H1 (cell line): ENCODE measurements around the gene SPATS2. TPM values are rescaled to one million over a fixed set of nuclear protein-coding genes. Genes with fewer than 3 reads are reported as not detected.

Experiments used
- CTCF ChIA-PET: fragments of 300-600 bp; sonication (Branson Sonifier 250); formaldehyde crosslinking; loops from one replicate; lab custom pipeline; 2021; ENCODE audit not compliant: partially characterized antibody; lab: Charles Lee
- POLR2A ChIA-PET: fragments of 300-600 bp; sonication (Branson Sonifier 250); formaldehyde crosslinking; loops from one replicate; lab custom pipeline; 2021; ENCODE audit warnings: inconsistent platforms; ENCODE audit not compliant: partially characterized antibody; lab: Charles Lee
- DNase-seq, 2 experiments: peaks; one replicate each; pipeline versions ENCODE4 v3.0.0 to v3.0.0-alpha.2; 2010 to 2022; ENCODE audit warnings: low spot score in 2 of 2, low read depth in 1 of 2, mixed read lengths in 1 of 2
- FAIRE-seq: peaks from 2 replicates; lab custom pipeline; 2011; peaks lifted over from hg19 to GRCh38; lab: Jason Lieb, UNC
- H2AFZ ChIP-seq: 2 replicates; pipeline ENCODE4 v1.8.1; 2012; ENCODE audit warnings: low read length, inconsistent platforms
- H2AK5ac ChIP-seq: 2 replicates; pipeline ENCODE4 v1.6.1; 2013; ENCODE audit warnings: low read depth, low read length
- H2BK120ac ChIP-seq: replicated peaks from 2 replicates; pipeline ENCODE3; 2013; ENCODE audit warnings: low read depth, low read length, inconsistent platforms
- H2BK12ac ChIP-seq: 2 replicates; pipeline ENCODE4 v1.6.1; 2013; ENCODE audit warnings: low read depth, low read length
- H2BK15ac ChIP-seq: 2 replicates; pipeline ENCODE4 v1.6.1; 2013; ENCODE audit warnings: low read length
- H2BK20ac ChIP-seq: 2 replicates; pipeline ENCODE4 v1.6.1; 2013; ENCODE audit warnings: low read length
- H2BK5ac ChIP-seq: 2 replicates; pipeline ENCODE4 v1.6.1; 2013; ENCODE audit warnings: low read depth, low read length
- H3K14ac ChIP-seq: 2 replicates; pipeline ENCODE4 v1.6.1; 2013; ENCODE audit warnings: inconsistent platforms; ENCODE audit not compliant: insufficient read length
- H3K18ac ChIP-seq: 2 replicates; pipeline ENCODE4 v1.6.1; 2013; ENCODE audit warnings: low read length; ENCODE audit errors: extremely low read depth
- H3K23ac ChIP-seq: 2 replicates; pipeline ENCODE4 v1.6.1; 2013; ENCODE audit warnings: inconsistent platforms; ENCODE audit not compliant: insufficient read length
- H3K23me2 ChIP-seq: 2 replicates; pipeline ENCODE4 v1.6.1; 2013; ENCODE audit warnings: low read depth, low read length
- H3K27ac ChIP-seq: 2 replicates; pipeline ENCODE4 v1.6.1; 2011; ENCODE audit warnings: low read depth, low read length, inconsistent platforms
- H3K27me3 ChIP-seq, 4 experiments: replicated peaks in 1 of 4; 1 replicate in 1 of 4; 2 replicates in 3 of 4; pipeline versions ENCODE4 v1.6.1 to v1.8.1; 2011 to 2013; ENCODE audit warnings: low read length in 3 of 4, mild to moderate bottlenecking in 3 of 4, inconsistent platforms in 2 of 4, mixed read lengths in 2 of 4, moderate library complexity in 1 of 4; ENCODE audit not compliant: control insufficient read depth in 3 of 4, insufficient read depth in 3 of 4; ENCODE audit errors: extremely low read depth in 1 of 4
- H3K36me3 ChIP-seq, 4 experiments: 2 replicates each; pipeline versions ENCODE4 v1.6.1 to v1.8.1; 2011 to 2013; ENCODE audit warnings: mild to moderate bottlenecking in 4 of 4, low read length in 3 of 4, moderate library complexity in 2 of 4, control low read depth in 1 of 4, inconsistent platforms in 1 of 4; ENCODE audit not compliant: insufficient read depth in 4 of 4, control insufficient read depth in 2 of 4
- H3K4ac ChIP-seq: replicated peaks from 2 replicates; pipeline ENCODE3; 2013; ENCODE audit warnings: low read length, low read depth, mixed read lengths, inconsistent platforms; ENCODE audit not compliant: insufficient read length
- H3K4me1 ChIP-seq, 4 experiments: replicated peaks in 1 of 4; 1 replicate in 1 of 4; 2 replicates in 3 of 4; pipeline versions ENCODE4 v1.6.1 to v1.8.1; 2011 to 2013; ENCODE audit warnings: low read length in 3 of 4, inconsistent platforms in 2 of 4, mixed read lengths in 1 of 4; ENCODE audit not compliant: insufficient read depth in 4 of 4, control insufficient read depth in 3 of 4
- H3K4me2 ChIP-seq, 2 experiments: 2 replicates each; pipeline versions ENCODE4 v1.6.1 to v1.8.1; 2011 to 2013; ENCODE audit warnings: low read depth in 2 of 2, low read length in 2 of 2, control low read depth in 1 of 2, inconsistent platforms in 1 of 2, mild to moderate bottlenecking in 1 of 2; ENCODE audit not compliant: insufficient read depth in 1 of 2
- H3K4me3 ChIP-seq, 4 experiments: fragments of 200-600, 300-600 bp in 1 of 4; sonication (generic), shearing (Covaris generic), sonication (Bioruptor Twin) in 1 of 4; 2 replicates each; pipeline versions ENCODE4 v1.5.1 to v1.8.1; 2011 to 2016; ENCODE audit warnings: low read length in 4 of 4, low read depth in 3 of 4, control low read depth in 2 of 4, inconsistent platforms in 2 of 4, mild to moderate bottlenecking in 2 of 4, mixed read lengths in 1 of 4, moderate library complexity in 1 of 4; ENCODE audit not compliant: insufficient read depth in 2 of 4; ENCODE audit errors: extremely low read depth in 1 of 4
- H3K56ac ChIP-seq: replicated peaks from 2 replicates; pipeline ENCODE3; 2013; ENCODE audit warnings: low read depth, mild to moderate bottlenecking, mixed read lengths, low read length, inconsistent platforms; ENCODE audit not compliant: insufficient read length
- H3K79me1 ChIP-seq: 2 replicates; pipeline ENCODE4 v1.6.1; 2013; ENCODE audit warnings: low read depth, low read length, control low read depth
- H3K79me2 ChIP-seq, 2 experiments: 2 replicates each; pipeline versions ENCODE4 v1.6.1 to v1.8.1; 2012 to 2013; ENCODE audit warnings: low read length in 2 of 2, mild to moderate bottlenecking in 2 of 2, inconsistent platforms in 1 of 2; ENCODE audit not compliant: insufficient read depth in 2 of 2, control insufficient read depth in 1 of 2
- H3K9ac ChIP-seq, 4 experiments: replicated peaks in 1 of 4; 1 replicate in 1 of 4; 2 replicates in 3 of 4; pipeline versions ENCODE4 v1.6.1 to v1.8.1; 2011 to 2013; ENCODE audit warnings: low read depth in 3 of 4, low read length in 3 of 4, control low read depth in 2 of 4, mild to moderate bottlenecking in 2 of 4, moderate library complexity in 2 of 4, inconsistent platforms in 1 of 4; ENCODE audit errors: extremely low read depth in 1 of 4
- H3K9me3 ChIP-seq, 2 experiments: 2 replicates each; pipeline versions ENCODE4 v1.6.1 to v1.8.1; 2012 to 2013; ENCODE audit warnings: mild to moderate bottlenecking in 2 of 2, moderate library complexity in 2 of 2, control low read depth in 1 of 2, inconsistent platforms in 1 of 2, low read depth in 1 of 2, low read length in 1 of 2, mixed read lengths in 1 of 2; ENCODE audit not compliant: insufficient read depth in 2 of 2
- H4K20me1 ChIP-seq, 2 experiments: replicated peaks in 1 of 2; 2 replicates each; pipeline versions ENCODE3 to v1.8.1; 2011 to 2013; ENCODE audit warnings: inconsistent platforms in 2 of 2, low read length in 2 of 2, mild to moderate bottlenecking in 1 of 2; ENCODE audit not compliant: insufficient read depth in 2 of 2, control insufficient read depth in 1 of 2
- H4K5ac ChIP-seq: 2 replicates; pipeline ENCODE4 v1.6.1; 2013; ENCODE audit warnings: low read length, low read depth, mixed read lengths, inconsistent platforms; ENCODE audit not compliant: insufficient read length
- H4K8ac ChIP-seq: 2 replicates; pipeline ENCODE4 v1.8.0; 2013; ENCODE audit warnings: mild to moderate bottlenecking, moderate library complexity, low read length, inconsistent platforms; ENCODE audit not compliant: insufficient read depth; ENCODE audit errors: extremely low read depth
- H4K91ac ChIP-seq: replicated peaks from 2 replicates; pipeline ENCODE3; 2013; ENCODE audit warnings: low read length, mixed read lengths, inconsistent platforms; ENCODE audit not compliant: insufficient read length
- ASH2L ChIP-seq: fragments of 200-600, 300-600 bp; sonication (generic); IDR thresholded peaks from one replicate; pipeline ENCODE4 v1.7.1; 2017; ENCODE audit warnings: low read length
- CBX5 ChIP-seq: fragments of 300-800, 300-1000 bp; sonication (generic); IDR thresholded peaks from 2 replicates; pipeline ENCODE4 v1.7.1; 2016; ENCODE audit warnings: antibody characterized with exemption, low read length, low read depth
- CHD2 ChIP-seq: IDR thresholded peaks from 2 replicates; pipeline ENCODE4 v1.6.1; 2012; ENCODE audit warnings: low read length, improper control_type of control experiment
- EGR1 ChIP-seq: IDR thresholded peaks from 2 replicates; pipeline ENCODE4 v1.6.1; 2011; ENCODE audit warnings: low read depth, low read length, borderline replicate concordance
- FOSL1 ChIP-seq: IDR thresholded peaks from 2 replicates; pipeline ENCODE4 v1.6.1; 2011; ENCODE audit warnings: mild to moderate bottlenecking, low read depth, low read length, moderate library complexity; ENCODE audit not compliant: insufficient read depth
- GABPA ChIP-seq: IDR thresholded peaks from 2 replicates; pipeline ENCODE4 v1.6.1; 2011; ENCODE audit warnings: mild to moderate bottlenecking, low read length, moderate library complexity, borderline replicate concordance; ENCODE audit not compliant: insufficient read depth
- MAFK ChIP-seq: IDR thresholded peaks from 2 replicates; pipeline ENCODE4 v1.6.1; 2012; ENCODE audit warnings: low read depth, mild to moderate bottlenecking, improper control_type of control experiment, low read length
- POLR2AphosphoS5 ChIP-seq: IDR thresholded peaks from 2 replicates; pipeline ENCODE4 v1.6.1; 2011; ENCODE audit warnings: low read depth, low read length
- RBBP5 ChIP-seq: IDR thresholded peaks from 2 replicates; pipeline ENCODE4 v1.7.1; 2012; ENCODE audit warnings: low read depth, mild to moderate bottlenecking, inconsistent platforms, low read length, moderate library complexity, borderline replicate concordance
- RFX5 ChIP-seq: IDR thresholded peaks from 2 replicates; pipeline ENCODE4 v1.6.1; 2011; ENCODE audit warnings: low read depth, low read length, improper control_type of control experiment, borderline replicate concordance
- SAP30 ChIP-seq: fragments of 300-600 bp; sonication (generic); IDR thresholded peaks from 2 replicates; pipeline ENCODE4 v1.7.1; 2012; ENCODE audit warnings: low read length, moderate library complexity, mild to moderate bottlenecking, inconsistent platforms; ENCODE audit not compliant: insufficient read depth, insufficient replicate concordance
- SIRT6 ChIP-seq: IDR thresholded peaks from one replicate; pipeline ENCODE4 v1.7.1; 2012; ENCODE audit warnings: low read length, inconsistent platforms
- SP2 ChIP-seq: IDR thresholded peaks from 2 replicates; pipeline ENCODE4 v1.6.1; 2012; ENCODE audit warnings: mild to moderate bottlenecking, low read length, inconsistent platforms
- SUZ12 ChIP-seq: fragments of 200-600 bp; sonication (generic); IDR thresholded peaks from 2 replicates; pipeline ENCODE4 v1.6.1; 2012; ENCODE audit warnings: mild to moderate bottlenecking, inconsistent platforms, low read length, moderate library complexity, mixed read lengths
- WGBS, 2 experiments: shearing (Covaris generic) in 1 of 2; methylation state at CpG; one replicate each; pipeline versions ENCODE4 v1.1.6 to v1.1.7; 2013 to 2015; ENCODE audit warnings: low lambda C conversion rate in 2 of 2, mixed read lengths in 2 of 2, inconsistent platforms in 1 of 2, low coverage in 1 of 2, missing lambda C conversion rate in 1 of 2; ENCODE audit not compliant: insufficient replicate concordance in 2 of 2, insufficient coverage in 1 of 2, insufficient read length in 1 of 2; ENCODE audit errors: extremely low coverage in 1 of 2, missing lambda C conversion rate in 1 of 2; 5-methylcytosine and 5-hydroxymethylcytosine counted together
- polyA plus RNA-seq, 7 experiments: library from polyadenylated mRNA; depleted of rRNA in 3 of 7; stranded (reverse) in 5 of 7; unstranded in 2 of 7; fragments of >200 nt in 5 of 7; fragments of 200-250 nt in 2 of 7; gene quantifications; 1 replicate in 5 of 7; 2 replicates in 1 of 7; 4 replicates in 1 of 7; pipeline versions ENCODE4 v1.2.1 to v1.2.3, GENCODE V29; 2011 to 2013; ENCODE audit warnings: missing spikeins in 2 of 7, mixed read lengths in 2 of 7
- total RNA-seq: library from RNA; stranded (reverse); fragmentation: NEBNext Ultra II Directional; extraction: Animal tissue kit (Norgen Biotek cat#: 25700); gene quantifications from 2 replicates; pipeline ENCODE4 v1.2.1, GENCODE V29; 2021
- TF ChIP-seq, protein P1 (sequence below): IDR thresholded peaks from 2 replicates; pipeline ENCODE4 v1.6.1; 2012; ENCODE audit warnings: inconsistent platforms

Gene SPATS2
- total and polyA plus RNA-seq, 2 of the 8 experiments (the other 6 are each of a cell fraction or from before 2014, with no cell fraction given) = 19.2 to 24.5 TPM

DNA sequence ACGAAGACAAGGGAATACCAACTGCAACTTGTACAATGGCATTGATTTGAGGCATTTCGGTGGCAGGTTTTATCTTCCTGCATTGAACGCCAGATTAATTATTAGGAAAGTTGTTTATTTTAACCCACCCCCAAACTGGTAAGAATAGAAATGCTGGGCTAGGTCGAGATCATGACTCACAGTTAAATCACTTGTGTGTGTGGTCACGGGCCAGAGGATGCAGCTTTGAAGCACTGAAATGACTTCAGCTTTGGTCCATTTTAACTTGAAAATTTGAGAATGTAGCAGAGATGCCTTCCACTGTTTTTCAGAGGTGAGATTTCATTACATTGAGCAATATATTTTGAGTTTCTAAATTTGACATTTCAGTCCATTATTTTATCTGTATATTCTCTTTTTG is 148.0 kb downstream of the SPATS2 start:
- DNase-seq = no peak
- H3K4me3 ChIP-seq = no peak overlapping the region
- H3K27ac ChIP-seq = no peak overlapping the region
- H3K79me1 ChIP-seq = no peaks in the 10 kb centered on the region
- H3K4me2 ChIP-seq = no peak overlapping the region
- POLR2A ChIA-PET = interaction anchor here (1.0 to 2.3 kb wide), 2 partner anchors 29 to 156 kb away, joined by 3 to 8 read pairs; no protein-coding TSS in a partner anchor
- no peak overlapping the region for H2AK5ac ChIP-seq
- no peak overlapping the region for H3K18ac ChIP-seq
- no peak overlapping the region for H3K56ac ChIP-seq
- no peak overlapping the region for H2BK20ac ChIP-seq
- no peak overlapping the region for H3K23ac ChIP-seq
- no peaks in the 10 kb centered on the region for H3K27me3 ChIP-seq
- H2AFZ ChIP-seq = no peak overlapping the region
- no peaks in the 10 kb centered on the region for H3K36me3 ChIP-seq
- no peak for FAIRE-seq
- no peak overlapping the region for H3K9ac ChIP-seq
- H4K91ac ChIP-seq = no peak overlapping the region
- no peak overlapping the region for H3K4ac ChIP-seq
- TF ChIP-seq, protein P1, sequence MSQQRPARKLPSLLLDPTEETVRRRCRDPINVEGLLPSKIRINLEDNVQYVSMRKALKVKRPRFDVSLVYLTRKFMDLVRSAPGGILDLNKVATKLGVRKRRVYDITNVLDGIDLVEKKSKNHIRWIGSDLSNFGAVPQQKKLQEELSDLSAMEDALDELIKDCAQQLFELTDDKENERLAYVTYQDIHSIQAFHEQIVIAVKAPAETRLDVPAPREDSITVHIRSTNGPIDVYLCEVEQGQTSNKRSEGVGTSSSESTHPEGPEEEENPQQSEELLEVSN = no peak
- TF ChIP-seq FOSL1 (no peak), SUZ12 (no peak), GABPA (no peak), MAFK (no peak), SIRT6 (no peak), RFX5 (no peak), SAP30 (no peak), POLR2AphosphoS5 (no peak), SP2 (no peak), RBBP5 (no peak), CBX5 (no peak), CHD2 (no peak), ASH2L (no peak), EGR1 (no peak)
- TF ChIP-seq, all 59 proteins: peak for 0
- WGBS, 2 experiments = 91% methylated on average over 5 of the region's 5 CpGs; no CpG with 5 or more reads in 1 of the 2 experiments
- Histone ChIP-seq H3K4me1 (no peaks in the 10 kb centered on the region), H3K14ac (no peak overlapping the region), H3K9me3 (no peaks in the 10 kb centered on the region), H2BK120ac (no peak overlapping the region), H2BK5ac (no peak overlapping the region), H3K79me2 (no peaks in the 10 kb centered on the region), H4K8ac (no peak overlapping the region), H2BK12ac (no peak overlapping the region), H3K23me2 (no peaks in the 10 kb centered on the region), H4K5ac (no peak overlapping the region), H2BK15ac (no peak overlapping the region), H4K20me1 (no peaks in the 10 kb centered on the region)
- CTCF ChIA-PET = interaction anchor here (0.8 to 18.6 kb wide), 13 partner anchors 10 to 183 kb away, joined by 3 to 538 read pairs (median 20); partner anchors contain the start of genes DNAJC22 and SPATS2
